Measurements from ENCODE around the gene NR4A1. TPM values are rescaled to one million over a fixed set of nuclear protein-coding genes. Genes with fewer than 3 reads are reported as not detected.

Gene NR4A1
- total and polyA plus RNA-seq, 9 of the 15 experiments (the other 6 are each of a cell fraction or from before 2014, with no cell fraction given) = 0.07 to 4.7 (median 1.9) TPM; not detected in 1

- intact Hi-C loops (cut with micrococcal nuclease) = no loop called here
- DNase-seq (ENCODE audit: extremely low read depth in 1 of 4, low spot score in 3 of 4) (no peak), ATAC-seq (no peak), FAIRE-seq (no peak)
- Histone ChIP-seq H3K4me3 (no peak overlapping the region), H3K9me3 (replicated peaks; ENCODE audit: control insufficient read depth, insufficient read depth, low read depth, low read length) (no peaks in the 10 kb centered on the region), H3K9ac (ENCODE audit: insufficient read depth in 1 of 2, low read depth in 2 of 2, low read length in 2 of 2) (peak overlapping the region in 1 of 2 experiments; percentile 53; a peak in 2 of 4 replicates), H3K27me3 (ENCODE audit: control insufficient read depth in 2 of 2, insufficient read depth in 2 of 2, low read length in 2 of 2) (peaks cover 0 to 16% of the 10 kb centered on the region in 2 experiments; a peak in 3 of 5 replicates), H2AFZ (ENCODE audit: low read depth, low read length) (no peak overlapping the region), H4K20me1 (replicated peaks; ENCODE audit: control insufficient read depth, insufficient read depth, low read length) (peaks cover 6% of the 10 kb centered on the region; the same call in 1 of the 2 replicates), H3K9me1 (ENCODE audit: control insufficient read depth, insufficient read depth, low read length) (no peaks in the 10 kb centered on the region), H3K4me1 (replicated peaks in 1 of 2; ENCODE audit: control insufficient read depth in 2 of 2, insufficient read depth in 2 of 2, low read length in 2 of 2) (peaks cover 7 to 27% of the 10 kb centered on the region in 2 experiments; a peak in 4 of 5 replicates), H3K79me2 (ENCODE audit: control insufficient read depth, insufficient read depth, low read length) (no peaks in the 10 kb centered on the region), H3K36me3 (ENCODE audit: control insufficient read depth, insufficient read depth, low read length) (no peaks in the 10 kb centered on the region), H3K27ac (ENCODE audit: extremely low read depth, low read depth, low read length) (no peak overlapping the region), H3K4me2 (ENCODE audit: insufficient read depth, low read length) (no peak overlapping the region)
- in situ Hi-C loops (cut with MboI) = no loop called here
- CTCF ChIA-PET (ENCODE audit: low intra/inter-chr PET ratio) = no interaction called here
- no TSS peak for BruUV-seq (replicated peaks)
- WGBS (ENCODE audit: insufficient coverage, low coverage, missing lambda C conversion rate) = 34% methylated on average over 23 of the region's 23 CpGs
- POLR2A ChIA-PET = interaction anchor here (0.7 to 1.5 kb wide), 2 partner anchors 12 to 13 kb away, joined by 3 to 4 read pairs; no protein-coding TSS in a partner anchor
- TF ChIP-seq ZNF740 (CRISPR knock-in tag; IDR thresholded peaks at IDR 0.05) (no peak), ZNF740 (tag; IDR thresholded peaks at IDR 0.05) (no peak), ZNF766 (CRISPR knock-in tag; conservative IDR thresholded peaks at IDR 0.05) (no peak), RBBP5 (IDR thresholded peaks at IDR 0.05; ENCODE audit: borderline replicate concordance, insufficient read depth, low read length, poor library complexity, severe bottlenecking) (no peak), E4F1 (CRISPR knock-in tag; IDR thresholded peaks at IDR 0.05; ENCODE audit: borderline replicate concordance) (no peak), NUFIP1 (IDR thresholded peaks at IDR 0.05; ENCODE audit: partially characterized antibody) (no peak), ZNF764 (CRISPR knock-in tag; IDR thresholded peaks at IDR 0.05; ENCODE audit: low read depth) (no peak), ATF2 (CRISPR knock-in tag; IDR thresholded peaks at IDR 0.05) (no peak), ATF7 (IDR thresholded peaks at IDR 0.05) (no peak), ZBTB5 (IDR thresholded peaks at IDR 0.05) (no peak)
Measured at GRCh38 chr12:52056801-52057637, 5.8 kb downstream of the NR4A1 start.

Data from K562 (cell line).